ENCODE measurements around the gene STK35. TPM values are rescaled to one million over a fixed set of nuclear protein-coding genes. Genes with fewer than 3 reads are reported as not detected.

STK35 gene
- total and polyA plus RNA-seq, 2 experiments from 2014 or later = 6.9 to 19.7 TPM

GRCh38 chr20:2153326-2153725 lies 51.7 kb downstream of the STK35 start:
- no peaks in the 10 kb centered on the region for H3K36me3 ChIP-seq (ENCODE audit: low read depth)
- no peak overlapping the region for H3K9ac ChIP-seq
- no peak for DNase-seq
- no peaks in the 10 kb centered on the region for H3K9me3 ChIP-seq (ENCODE audit: low read depth)
- H3K27me3 ChIP-seq (replicated peaks; ENCODE audit: insufficient read depth) = no peaks in the 10 kb centered on the region
- no peak overlapping the region for H3K4me3 ChIP-seq
- H2AFZ ChIP-seq = no peak overlapping the region
- TF ChIP-seq EZH2phosphoT487 (IDR thresholded peaks at IDR 0.05; ENCODE audit: insufficient read depth, low read depth) (no peak), EZH2 (IDR thresholded peaks at IDR 0.05; ENCODE audit: insufficient read depth, poor library complexity, severe bottlenecking) (no peak)
- no peaks in the 10 kb centered on the region for H3K9me2 ChIP-seq (ENCODE audit: insufficient read depth)
- H3K27ac ChIP-seq = no peak overlapping the region
- no peaks in the 10 kb centered on the region for H3K79me2 ChIP-seq (ENCODE audit: insufficient read depth)
- H4K20me1 ChIP-seq (ENCODE audit: insufficient read depth) = no peaks in the 10 kb centered on the region
- in situ Hi-C loops (cut with MboI) = no loop called here
- H3F3A ChIP-seq (ENCODE audit: insufficient read depth) = peaks cover 29% of the 10 kb centered on the region
- 91 to 100% methylated on average over 4 of the region's 4 CpGs for WGBS, 2 experiments (ENCODE audit: low coverage in 1 of 2, low lambda C conversion rate in 2 of 2, missing lambda C conversion rate in 2 of 2)
- peaks cover 20% of the 10 kb centered on the region for H3K4me1 ChIP-seq (ENCODE audit: insufficient read depth)
- no peak overlapping the region for H3K4me2 ChIP-seq (ENCODE audit: unreplicated experiment)

DNA sequence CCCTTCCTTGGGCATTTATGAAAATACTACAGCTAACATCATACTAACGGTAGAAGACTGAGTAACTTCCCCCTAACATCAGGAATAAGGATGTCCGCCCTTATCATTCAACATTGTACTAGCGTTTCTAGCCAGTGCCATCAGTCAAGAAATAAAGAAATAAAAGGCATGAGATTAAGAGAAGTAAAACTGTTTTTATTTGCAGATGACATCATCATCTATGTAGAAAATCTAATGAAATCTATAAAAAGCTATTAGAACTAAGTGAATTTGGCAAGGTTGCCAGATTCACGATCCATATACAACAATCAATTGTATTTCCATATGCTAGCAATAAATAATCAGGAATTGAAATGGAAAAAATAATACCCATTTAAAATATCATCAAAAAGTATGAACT lies 54.6 kb downstream of the STK35 start:
- H3F3A ChIP-seq (ENCODE audit: insufficient read depth) = peaks cover 14% of the 10 kb centered on the region
- no peak overlapping the region for H3K9ac ChIP-seq
- H2AFZ ChIP-seq = no peak overlapping the region
- 79 to 85% methylated on average over 4 of the region's 4 CpGs for WGBS, 2 experiments (ENCODE audit: low coverage in 1 of 2, low lambda C conversion rate in 2 of 2, missing lambda C conversion rate in 2 of 2)
- no peak overlapping the region for H3K27ac ChIP-seq
- H3K4me1 ChIP-seq (ENCODE audit: insufficient read depth) = peaks cover 13% of the 10 kb centered on the region
- no peak overlapping the region for H3K4me2 ChIP-seq (ENCODE audit: unreplicated experiment)
- H3K79me2 ChIP-seq (ENCODE audit: insufficient read depth) = no peaks in the 10 kb centered on the region
- no peaks in the 10 kb centered on the region for H3K9me2 ChIP-seq (ENCODE audit: insufficient read depth)
- TF ChIP-seq EZH2phosphoT487 (IDR thresholded peaks at IDR 0.05; ENCODE audit: insufficient read depth, low read depth) (no peak), EZH2 (IDR thresholded peaks at IDR 0.05; ENCODE audit: insufficient read depth, poor library complexity, severe bottlenecking) (no peak)
- H3K4me3 ChIP-seq = no peak overlapping the region
- no peaks in the 10 kb centered on the region for H4K20me1 ChIP-seq (ENCODE audit: insufficient read depth)
- no peak for DNase-seq
- H3K9me3 ChIP-seq (ENCODE audit: low read depth) = no peaks in the 10 kb centered on the region
- no peaks in the 10 kb centered on the region for H3K36me3 ChIP-seq (ENCODE audit: low read depth)
- no peaks in the 10 kb centered on the region for H3K27me3 ChIP-seq (replicated peaks; ENCODE audit: insufficient read depth)
- in situ Hi-C loops (cut with MboI) = no loop called here

- H3K4me3 ChIP-seq = no peak overlapping the region
- H3K9ac ChIP-seq = no peak overlapping the region
- no peaks in the 10 kb centered on the region for H3K36me3 ChIP-seq (ENCODE audit: low read depth)
- H2AFZ ChIP-seq = no peak overlapping the region
- no peaks in the 10 kb centered on the region for H4K20me1 ChIP-seq (ENCODE audit: insufficient read depth)
- H3K9me2 ChIP-seq (ENCODE audit: insufficient read depth) = no peaks in the 10 kb centered on the region
- H3K4me1 ChIP-seq (ENCODE audit: insufficient read depth) = peaks cover 6% of the 10 kb centered on the region
- no peak overlapping the region for H3K27ac ChIP-seq
- no peak overlapping the region for H3K4me2 ChIP-seq (ENCODE audit: unreplicated experiment)
- TF ChIP-seq EZH2 (IDR thresholded peaks at IDR 0.05; ENCODE audit: insufficient read depth, poor library complexity, severe bottlenecking) (no peak), EZH2phosphoT487 (IDR thresholded peaks at IDR 0.05; ENCODE audit: insufficient read depth, low read depth) (no peak)
- DNase-seq = peak; percentile 46
- H3K27me3 ChIP-seq (replicated peaks; ENCODE audit: insufficient read depth) = no peaks in the 10 kb centered on the region
- no peaks in the 10 kb centered on the region for H3K79me2 ChIP-seq (ENCODE audit: insufficient read depth)
- 0 out of 2 replicates have a peak, but pooled peaks cover 7% of the 10 kb centered on the region for H3F3A ChIP-seq (ENCODE audit: insufficient read depth)
- H3K9me3 ChIP-seq (ENCODE audit: low read depth) = no peaks in the 10 kb centered on the region
- WGBS, 2 experiments (ENCODE audit: low coverage in 1 of 2, low lambda C conversion rate in 2 of 2, missing lambda C conversion rate in 2 of 2) = 72 to 79% methylated on average over 11 of the region's 11 CpGs
- in situ Hi-C loops (cut with MboI) = no loop called here
These were observed 55.3 kb downstream of the STK35 start for GRCh38 chr20:2156666-2157624.

GRCh38 chr20:2162125-2162822 lies 60.6 kb downstream of the STK35 start:
- H2AFZ ChIP-seq = no peak overlapping the region
- TF ChIP-seq EZH2phosphoT487 (IDR thresholded peaks at IDR 0.05; ENCODE audit: insufficient read depth, low read depth) (no peak), EZH2 (IDR thresholded peaks at IDR 0.05; ENCODE audit: insufficient read depth, poor library complexity, severe bottlenecking) (no peak)
- DNase-seq = peak; percentile 14
- H3K4me3 ChIP-seq = no peak overlapping the region
- no peak overlapping the region for H3K27ac ChIP-seq
- H3K79me2 ChIP-seq (ENCODE audit: insufficient read depth) = no peaks in the 10 kb centered on the region
- no peaks in the 10 kb centered on the region for H4K20me1 ChIP-seq (ENCODE audit: insufficient read depth)
- H3K27me3 ChIP-seq (replicated peaks; ENCODE audit: insufficient read depth) = no peaks in the 10 kb centered on the region
- no peaks in the 10 kb centered on the region for H3F3A ChIP-seq (ENCODE audit: insufficient read depth)
- 58 to 61% methylated on average over 12 of the region's 12 CpGs for WGBS, 2 experiments (ENCODE audit: low coverage in 1 of 2, low lambda C conversion rate in 2 of 2, missing lambda C conversion rate in 2 of 2)
- in situ Hi-C loops (cut with MboI) = no loop called here
- no peaks in the 10 kb centered on the region for H3K9me2 ChIP-seq (ENCODE audit: insufficient read depth)
- H3K4me1 ChIP-seq (ENCODE audit: insufficient read depth) = no peaks in the 10 kb centered on the region
- no peak overlapping the region for H3K9ac ChIP-seq
- H3K4me2 ChIP-seq (ENCODE audit: unreplicated experiment) = no peak overlapping the region
- no peaks in the 10 kb centered on the region for H3K9me3 ChIP-seq (ENCODE audit: low read depth)
- H3K36me3 ChIP-seq (ENCODE audit: low read depth) = no peaks in the 10 kb centered on the region
